ENCODE results near the gene LRIG2. TPM values are rescaled to one million over a fixed set of nuclear protein-coding genes. Genes with fewer than 3 reads are reported as not detected.
"Not testable (repeated sequence)": the region's sequence is repeated elsewhere in the genome, so short reads cannot be mapped to it uniquely, and the experiment has no call there.

LRIG2 gene
- total RNA-seq, 2 donors from 2014 or later = 21.2 to 23.0 TPM

GRCh38 chr1:113040718-113041412 lies 32.1 kb upstream of the LRIG2 start:
- no peaks in the 10 kb centered on the region for H3K36me3 Mint-ChIP-seq (ENCODE audit: low read depth)

GRCh38 chr1:113041569-113042284 lies 31.3 kb upstream of the LRIG2 start:
- H3K27ac ChIP-seq (ENCODE audit: low read depth, low read length) = peak overlapping the region; percentile 89
- no peaks in the 10 kb centered on the region for H3K27me3 ChIP-seq (ENCODE audit: control insufficient read depth, insufficient read depth, low read length, poor library complexity, severe bottlenecking)
- H3K4me3 ChIP-seq (ENCODE audit: low read length) = peak overlapping the region; percentile 28
- H3K9me3 Mint-ChIP-seq = no peaks in the 10 kb centered on the region
- H3K36me3 ChIP-seq (ENCODE audit: control insufficient read depth, insufficient read depth, low read length) = no peaks in the 10 kb centered on the region
- H3K36me3 Mint-ChIP-seq (ENCODE audit: low read depth) = no peaks in the 10 kb centered on the region
- no peaks in the 10 kb centered on the region for H3K27me3 Mint-ChIP-seq (ENCODE audit: insufficient read depth)
- 0% methylated on average over 1 of the region's 1 CpG; no CpG with 5 or more reads in 1 of the 2 experiments for WGBS, 2 experiments (ENCODE audit: insufficient coverage in 1 of 2, insufficient read length in 1 of 2)
- H3K4me3 Mint-ChIP-seq = peak overlapping the region; percentile 1
- H3K4me1 ChIP-seq (ENCODE audit: control insufficient read depth, insufficient read depth, low read length) = peaks cover 20% of the 10 kb centered on the region
- peaks cover 61% of the 10 kb centered on the region for H3K4me1 Mint-ChIP-seq
- no peak for TF ChIP-seq CTCF (conservative IDR thresholded peaks at IDR 0.05)
- H3K9me3 ChIP-seq (ENCODE audit: control insufficient read depth, low read length) = no peaks in the 10 kb centered on the region
- DNase-seq = peak; percentile 86
- H3K27ac Mint-ChIP-seq = peak overlapping the region; percentile 98
- peak overlapping the region; percentile 60 for H3K9ac ChIP-seq (ENCODE audit: extremely low read depth, low read length, poor library complexity, severe bottlenecking)

More at GRCh38 chr1:113040718-113041412, 32.1 kb upstream of the LRIG2 start:
- Mint-ChIP-seq H3K9me3 (no peaks in the 10 kb centered on the region), H3K4me1 (peaks cover 61% of the 10 kb centered on the region), H3K27ac (peak overlapping the region; percentile 98), H3K4me3 (no peak overlapping the region), H3K27me3 (ENCODE audit: insufficient read depth) (peaks cover 2% of the 10 kb centered on the region)
- 88 to 95% methylated on average over 8 of the region's 8 CpGs for WGBS, 2 experiments (ENCODE audit: insufficient coverage in 1 of 2, insufficient read length in 1 of 2)
- H3K27me3 ChIP-seq (ENCODE audit: control insufficient read depth, insufficient read depth, low read length, poor library complexity, severe bottlenecking) = no peaks in the 10 kb centered on the region
- H3K4me1 ChIP-seq (ENCODE audit: control insufficient read depth, insufficient read depth, low read length) = peaks cover 16% of the 10 kb centered on the region
- no peaks in the 10 kb centered on the region for H3K36me3 ChIP-seq (ENCODE audit: control insufficient read depth, insufficient read depth, low read length)
- no peak overlapping the region for H3K4me3 ChIP-seq (ENCODE audit: low read length)
- no peak overlapping the region for H3K27ac ChIP-seq (ENCODE audit: low read depth, low read length)
- H3K9ac ChIP-seq (ENCODE audit: extremely low read depth, low read length, poor library complexity, severe bottlenecking) = no peak overlapping the region
- DNase-seq = no peak
- no peaks in the 10 kb centered on the region for H3K9me3 ChIP-seq (ENCODE audit: control insufficient read depth, low read length)
- TF ChIP-seq CTCF (conservative IDR thresholded peaks at IDR 0.05) = no peak

- H3K4me1 Mint-ChIP-seq = peaks cover 57% of the 10 kb centered on the region
- 5 to 8% methylated on average over 4 to 11 of the region's 11 CpGs for WGBS, 2 experiments (ENCODE audit: insufficient coverage in 1 of 2, insufficient read length in 1 of 2)
- Histone ChIP-seq H3K4me3 (ENCODE audit: low read length) (peak overlapping the region; percentile 28), H3K36me3 (ENCODE audit: control insufficient read depth, insufficient read depth, low read length) (no peaks in the 10 kb centered on the region), H3K9me3 (ENCODE audit: control insufficient read depth, low read length) (no peaks in the 10 kb centered on the region), H3K27ac (ENCODE audit: low read depth, low read length) (peak overlapping the region; percentile 89), H3K9ac (ENCODE audit: extremely low read depth, low read length, poor library complexity, severe bottlenecking) (peak overlapping the region; percentile 60), H3K27me3 (ENCODE audit: control insufficient read depth, insufficient read depth, low read length, poor library complexity, severe bottlenecking) (no peaks in the 10 kb centered on the region), H3K4me1 (ENCODE audit: control insufficient read depth, insufficient read depth, low read length) (peaks cover 20% of the 10 kb centered on the region)
- H3K36me3 Mint-ChIP-seq (ENCODE audit: low read depth) = no peaks in the 10 kb centered on the region
- H3K27me3 Mint-ChIP-seq (ENCODE audit: insufficient read depth) = no peaks in the 10 kb centered on the region
- DNase-seq = peak; percentile 98
- peak overlapping the region; percentile 20 for H3K4me3 Mint-ChIP-seq
- H3K27ac Mint-ChIP-seq = peak overlapping the region; percentile 98
- peak; percentile 81 for TF ChIP-seq CTCF (conservative IDR thresholded peaks at IDR 0.05)
- H3K9me3 Mint-ChIP-seq = no peaks in the 10 kb centered on the region
These were observed 30.5 kb upstream of the LRIG2 start for GRCh38 chr1:113042285-113043143.

- not testable (repeated sequence) for H3K4me3 ChIP-seq (ENCODE audit: low read length); H3K27me3 Mint-ChIP-seq (ENCODE audit: insufficient read depth); H3K36me3 Mint-ChIP-seq (ENCODE audit: low read depth); H3K9me3 Mint-ChIP-seq; H3K27me3 ChIP-seq (ENCODE audit: control insufficient read depth, insufficient read depth, low read length, poor library complexity, severe bottlenecking); H3K36me3 ChIP-seq (ENCODE audit: control insufficient read depth, insufficient read depth, low read length); H3K27ac ChIP-seq (ENCODE audit: low read depth, low read length); DNase-seq; H3K9me3 ChIP-seq (ENCODE audit: control insufficient read depth, low read length)
- Mint-ChIP-seq H3K4me3 (peak overlapping the region; percentile 20), H3K4me1 (peaks cover 54% of the 10 kb centered on the region), H3K27ac (peak overlapping the region; percentile 98)
- Histone ChIP-seq H3K4me1 (ENCODE audit: control insufficient read depth, insufficient read depth, low read length) (peaks cover 20% of the 10 kb centered on the region), H3K9ac (ENCODE audit: extremely low read depth, low read length, poor library complexity, severe bottlenecking) (peak overlapping the region; percentile 27)
- WGBS, 2 experiments (ENCODE audit: insufficient coverage in 1 of 2, insufficient read length in 1 of 2) = 65 to 72% methylated on average over 12 of the region's 12 CpGs
These were observed 29.9 kb upstream of the LRIG2 start for GRCh38 chr1:113043144-113043488.
